Upper lobe of right lung (tissue), 1 donor: ENCODE results near the gene TEX101. TPM values are rescaled to one million over a fixed set of nuclear protein-coding genes. Genes with fewer than 3 reads are reported as not detected.

Source experiments
- ATAC-seq: fragments of 200-7000 bp; cut with Tn5 transposase; one replicate; pipeline ENCODE4 v1.9.1; 2020; ENCODE audit warnings: mild to moderate bottlenecking, moderate library complexity
- DNase-seq: peaks from one replicate; pipeline ENCODE4 v3.0.0-alpha.2; 2020
- H3K27ac ChIP-seq: fragments of 200-600 bp; one replicate; pipeline ENCODE4 v1.8.0; 2022
- H3K27me3 ChIP-seq: fragments of 200-600 bp; one replicate; pipeline ENCODE4 v1.8.0; 2022; ENCODE audit warnings: mild to moderate bottlenecking
- H3K36me3 ChIP-seq: fragments of 200-600 bp; one replicate; pipeline ENCODE4 v1.8.0; 2022
- H3K4me1 ChIP-seq: fragments of 200-600 bp; one replicate; pipeline ENCODE4 v1.8.0; 2022
- H3K4me3 ChIP-seq: fragments of 200-600 bp; one replicate; pipeline ENCODE4 v1.8.0; 2022; ENCODE audit warnings: mild to moderate bottlenecking
- H3K9me3 ChIP-seq: fragments of 200-600 bp; one replicate; pipeline ENCODE4 v1.8.0; 2022
- CTCF ChIP-seq: fragments of 200-600 bp; IDR thresholded peaks from one replicate; pipeline ENCODE4 v1.8.0; 2022; ENCODE audit warnings: antibody characterized with exemption
- intact Hi-C: fragments of 100-400 bp; cut with DNase I; formaldehyde crosslinking; loops from one replicate; pipeline ENCODE4 v1.11.0; 2022
- total RNA-seq: library from RNA; stranded (reverse); fragmentation: NEBNext Ultra II Directional; extraction: Animal tissue kit (Norgen Biotek cat#: 25700); gene quantifications from one replicate; pipeline ENCODE4 v1.2.1, GENCODE V29; 2021
- donor health status: DM: no; HTN: yes; CAD: no; lungs with severe emphysema.

Gene TEX101
- total RNA-seq, 1 donor from 2014 or later: not detected

- Histone ChIP-seq H3K27ac (no peak overlapping the region), H3K27me3 (no peaks in the 10 kb centered on the region), H3K36me3 (no peaks in the 10 kb centered on the region), H3K9me3 (no peaks in the 10 kb centered on the region), H3K4me1 (no peaks in the 10 kb centered on the region), H3K4me3 (no peak overlapping the region)
- ATAC-seq (no peak), DNase-seq (no peak)
- no peak for TF ChIP-seq CTCF
- intact Hi-C loops: loop anchor here (5.0 kb wide), 1 partner anchor 75 kb away; no protein-coding TSS in a partner anchor
These were observed 33.0 kb downstream of the TEX101 start for GRCh38 chr19:43447655-43448054.

- intact Hi-C loops: no loop called here
- no peak overlapping the region for H3K27ac ChIP-seq
- peak; percentile 36 for ATAC-seq
These were observed 35.9 kb downstream of the TEX101 start for GRCh38 chr19:43450545-43450997.

GRCh38 chr19:43452582-43452981, 37.9 kb downstream of the TEX101 start:
- peaks cover 3% of the 10 kb centered on the region for H3K4me1 ChIP-seq
- no peak for TF ChIP-seq CTCF
- H3K4me3 ChIP-seq: no peak overlapping the region
- no peak overlapping the region for H3K27ac ChIP-seq
- intact Hi-C loops: no loop called here
- no peak for ATAC-seq
- H3K9me3 ChIP-seq: no peaks in the 10 kb centered on the region
- no peaks in the 10 kb centered on the region for H3K36me3 ChIP-seq
- H3K27me3 ChIP-seq: no peaks in the 10 kb centered on the region
- no peak for DNase-seq

More at GRCh38 chr19:43450545-43450997, 35.9 kb downstream of the TEX101 start:
- peaks cover under 1% of the 10 kb centered on the region for H3K4me1 ChIP-seq
- H3K9me3 ChIP-seq: no peaks in the 10 kb centered on the region
- H3K36me3 ChIP-seq: no peaks in the 10 kb centered on the region
- DNase-seq: no peak
- TF ChIP-seq CTCF: no peak
- H3K4me3 ChIP-seq: no peak overlapping the region
- no peaks in the 10 kb centered on the region for H3K27me3 ChIP-seq

GRCh38 chr19:43454031-43454430, 39.3 kb downstream of the TEX101 start:
- intact Hi-C loops: no loop called here
- TF ChIP-seq CTCF: no peak
- DNase-seq (no peak), ATAC-seq (no peak)
- Histone ChIP-seq H3K9me3 (no peaks in the 10 kb centered on the region), H3K27me3 (no peaks in the 10 kb centered on the region), H3K36me3 (no peaks in the 10 kb centered on the region), H3K4me3 (no peak overlapping the region), H3K4me1 (peaks cover 3% of the 10 kb centered on the region), H3K27ac (no peak overlapping the region)

- TF ChIP-seq CTCF: no peak
- H3K36me3 ChIP-seq: no peaks in the 10 kb centered on the region
- no peak overlapping the region for H3K27ac ChIP-seq
- no peak overlapping the region for H3K4me3 ChIP-seq
- no peaks in the 10 kb centered on the region for H3K9me3 ChIP-seq
- H3K27me3 ChIP-seq: no peaks in the 10 kb centered on the region
- H3K4me1 ChIP-seq: peaks cover 3% of the 10 kb centered on the region
- ATAC-seq (no peak), DNase-seq (no peak)
- intact Hi-C loops: no loop called here
These were observed 40.8 kb downstream of the TEX101 start for GRCh38 chr19:43455321-43456113.
